Measurements from ENCODE around the gene RGS6.

RGS6 gene

DNA sequence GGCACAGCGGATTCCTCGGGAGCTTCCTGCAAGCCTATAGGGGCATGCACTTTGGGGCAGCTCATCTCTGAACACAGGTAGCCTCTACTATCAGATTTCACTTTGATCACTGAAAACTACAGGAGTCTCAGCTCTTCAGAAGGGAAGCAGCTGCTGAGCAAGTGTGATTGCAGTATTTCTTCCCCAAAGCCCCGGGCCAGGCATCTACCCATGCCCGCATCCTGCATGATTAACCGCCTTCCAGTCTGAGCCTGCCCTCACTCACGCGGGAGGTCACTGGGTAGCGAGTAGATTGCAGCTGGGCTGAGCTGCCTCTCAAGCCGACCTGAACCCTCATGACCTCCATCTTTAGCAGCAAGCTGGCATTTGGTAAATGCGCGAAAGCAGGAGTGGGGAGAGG is 627.0 kb downstream of the RGS6 start:
- DNase-seq, result no peak

DNA sequence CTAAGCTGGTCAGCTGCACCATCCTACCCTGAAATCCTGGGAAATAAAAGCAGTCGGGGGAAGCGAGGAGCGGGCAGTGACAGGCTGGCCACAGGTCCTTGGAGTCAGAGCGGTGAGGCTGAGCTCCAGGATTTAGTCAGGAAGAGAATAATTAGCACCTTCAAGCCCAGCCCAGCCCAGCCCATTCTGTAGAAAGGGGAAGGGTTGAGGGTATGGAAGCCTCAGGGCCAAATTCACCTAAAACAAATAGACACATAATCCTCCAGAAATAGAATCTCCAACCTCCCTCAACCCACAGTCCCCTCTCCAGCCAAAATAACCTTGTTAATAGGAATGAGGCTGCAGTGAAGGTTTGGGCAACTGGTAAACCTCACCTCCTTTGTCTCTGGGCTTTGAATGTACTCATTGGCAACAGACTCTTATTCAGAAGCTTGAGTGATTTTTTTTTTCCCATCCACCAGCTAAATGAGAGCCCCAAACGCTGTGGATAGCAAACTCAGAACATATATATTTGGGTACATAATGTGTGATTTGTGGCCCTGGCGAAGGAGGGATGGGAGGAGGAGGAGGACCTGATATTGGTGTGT is 627.5 kb downstream of the RGS6 start:
- no peak for DNase-seq

DNA sequence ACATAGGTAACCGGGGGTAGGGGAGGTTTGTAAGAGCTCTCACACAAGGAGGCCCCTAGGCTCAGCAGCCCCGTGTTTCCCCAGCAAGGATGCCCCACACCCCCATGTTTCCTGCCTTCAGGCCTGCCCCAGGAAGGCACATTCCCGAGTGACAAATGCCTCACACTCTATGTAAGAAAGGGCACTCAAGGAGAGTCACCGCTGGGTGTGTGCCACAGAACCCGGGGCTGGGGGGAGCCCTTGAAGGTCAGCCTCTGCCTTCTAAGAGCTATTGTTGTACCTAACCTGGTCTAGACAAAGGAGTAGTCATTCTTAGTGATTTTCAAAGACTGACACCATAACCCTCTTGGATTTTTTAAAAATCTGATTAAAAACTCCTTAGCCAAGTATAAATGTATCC is 628.1 kb downstream of the RGS6 start:
- no peak for DNase-seq

DNA sequence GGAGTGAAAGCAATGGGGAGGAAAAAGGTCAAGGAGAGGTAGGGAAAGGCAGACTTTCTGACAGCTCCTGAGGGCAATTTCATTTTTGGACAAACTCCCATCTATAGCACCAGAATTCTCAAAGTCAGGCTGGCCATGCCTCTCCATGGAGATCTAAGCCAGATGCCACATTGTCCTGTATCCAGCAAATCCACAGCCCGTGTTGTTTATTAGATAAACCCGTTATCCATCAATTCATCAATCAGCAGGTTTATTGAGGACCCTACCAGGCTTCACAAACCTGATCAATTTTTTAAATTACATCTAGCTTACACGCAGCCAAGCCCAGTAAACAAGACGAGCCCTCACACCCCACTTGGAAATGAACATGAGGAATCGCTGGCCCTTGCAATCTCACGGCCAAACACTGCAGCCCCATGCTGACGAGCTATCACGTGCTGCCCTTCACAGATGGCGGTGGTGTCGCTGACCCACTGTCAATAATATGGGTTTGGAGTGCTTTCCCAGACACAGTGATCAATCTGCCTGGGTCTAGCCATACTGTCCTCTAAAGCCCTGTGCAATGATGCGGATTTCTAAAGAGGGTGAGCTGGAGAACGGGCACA is 628.8 kb downstream of the RGS6 start:
- no peak for DNase-seq

DNA sequence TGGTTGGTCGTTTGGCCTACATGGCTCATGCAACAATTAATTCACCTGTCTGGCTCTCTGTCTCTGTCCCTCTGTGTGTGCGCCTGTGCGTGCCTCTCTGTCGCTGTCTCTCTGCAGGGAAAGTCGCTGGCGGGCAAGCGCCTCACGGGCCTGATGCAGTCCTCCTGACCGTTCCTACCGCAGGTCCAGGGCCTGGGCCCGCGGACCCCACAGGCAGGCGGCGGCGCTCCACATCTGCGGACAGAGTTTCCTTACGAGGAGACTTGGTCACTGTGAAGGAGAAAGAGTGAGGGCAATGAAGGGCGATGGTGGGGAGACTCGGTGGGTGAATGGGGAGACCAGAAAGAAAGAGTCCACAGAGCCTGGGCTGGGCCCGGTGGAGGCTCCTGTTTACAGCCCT is 630.1 kb downstream of the RGS6 start:
- DNase-seq, result no peak

DNA sequence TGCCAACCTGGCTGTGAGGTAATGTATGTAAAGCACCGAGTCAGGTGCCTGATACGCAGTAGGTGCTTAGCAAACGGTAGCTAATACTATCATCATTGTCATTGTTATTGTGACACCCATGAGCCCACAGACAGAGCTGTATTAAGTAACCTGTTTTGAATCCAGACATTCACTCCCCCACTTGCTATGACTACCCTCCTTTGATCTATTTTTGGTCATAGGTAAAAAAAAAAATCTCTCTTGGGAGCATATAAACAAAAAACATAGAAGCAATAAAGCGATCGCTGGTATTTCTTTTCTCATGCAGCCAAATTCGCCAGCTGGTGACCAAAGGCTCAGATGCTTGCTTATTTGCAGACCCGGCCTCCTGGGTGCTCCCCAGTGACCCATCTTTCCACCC is 631.4 kb downstream of the RGS6 start:
- DNase-seq, result no peak

DNA sequence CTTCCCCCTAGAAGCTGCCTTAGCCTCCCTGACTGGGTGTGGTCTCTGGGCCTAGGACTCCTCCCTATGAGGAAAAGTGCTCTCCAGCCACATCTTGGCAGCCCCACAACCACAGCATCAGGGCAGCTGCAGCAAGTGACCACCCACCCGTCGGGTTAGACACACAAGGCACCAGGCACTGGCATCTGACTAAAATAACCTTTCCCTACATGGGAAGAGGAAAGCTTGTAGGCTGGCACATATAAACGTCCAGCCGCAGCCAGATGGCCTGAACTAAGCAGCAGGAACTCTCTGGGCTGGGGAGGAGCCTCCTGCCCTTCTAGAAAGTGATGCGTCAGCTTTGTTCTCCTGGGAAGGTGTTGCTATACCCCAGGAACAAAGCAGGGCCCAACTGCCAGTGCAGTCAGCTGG is 632.9 kb downstream of the RGS6 start:
- no peak for DNase-seq

DNA sequence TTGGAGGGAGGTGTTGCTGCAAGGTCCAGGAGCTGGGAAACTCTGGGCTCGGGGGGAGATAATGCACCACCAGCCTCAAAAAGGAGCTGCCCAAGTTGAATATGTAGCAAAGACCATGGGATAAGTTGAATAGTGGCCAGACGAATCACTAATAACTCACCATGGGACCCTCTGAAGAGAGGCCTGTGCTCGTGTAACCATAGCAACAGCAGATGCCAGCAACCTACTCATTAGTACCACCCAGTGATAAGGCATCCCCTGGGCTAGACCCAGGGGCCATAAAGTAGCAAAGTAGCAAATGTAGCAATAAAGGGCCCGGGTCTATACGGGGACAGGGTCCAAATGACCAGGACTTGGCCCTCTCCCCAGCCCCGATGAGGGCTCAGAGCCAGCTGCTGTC is 633.7 kb downstream of the RGS6 start:
- DNase-seq, result no peak

DNA sequence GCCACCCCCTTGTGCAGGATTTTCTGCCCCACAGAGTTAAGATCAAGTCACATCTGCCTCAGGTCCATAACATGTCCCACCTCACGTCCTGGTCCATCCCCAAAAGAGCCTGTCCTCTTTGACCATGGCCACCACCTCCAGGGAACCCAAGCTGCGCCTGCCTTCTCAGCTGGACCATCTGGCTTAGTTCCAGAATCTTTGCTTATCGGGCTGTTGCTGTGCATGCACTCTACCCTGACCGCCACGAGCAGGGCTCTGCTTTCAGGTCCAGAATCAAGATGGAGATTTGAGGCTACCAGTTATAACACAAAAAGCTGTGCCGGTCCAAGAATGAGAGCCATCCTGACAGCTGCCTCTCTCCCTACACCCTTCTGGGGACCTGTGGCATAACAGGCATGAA is 635.0 kb downstream of the RGS6 start:
- DNase-seq, result no peak

DNA sequence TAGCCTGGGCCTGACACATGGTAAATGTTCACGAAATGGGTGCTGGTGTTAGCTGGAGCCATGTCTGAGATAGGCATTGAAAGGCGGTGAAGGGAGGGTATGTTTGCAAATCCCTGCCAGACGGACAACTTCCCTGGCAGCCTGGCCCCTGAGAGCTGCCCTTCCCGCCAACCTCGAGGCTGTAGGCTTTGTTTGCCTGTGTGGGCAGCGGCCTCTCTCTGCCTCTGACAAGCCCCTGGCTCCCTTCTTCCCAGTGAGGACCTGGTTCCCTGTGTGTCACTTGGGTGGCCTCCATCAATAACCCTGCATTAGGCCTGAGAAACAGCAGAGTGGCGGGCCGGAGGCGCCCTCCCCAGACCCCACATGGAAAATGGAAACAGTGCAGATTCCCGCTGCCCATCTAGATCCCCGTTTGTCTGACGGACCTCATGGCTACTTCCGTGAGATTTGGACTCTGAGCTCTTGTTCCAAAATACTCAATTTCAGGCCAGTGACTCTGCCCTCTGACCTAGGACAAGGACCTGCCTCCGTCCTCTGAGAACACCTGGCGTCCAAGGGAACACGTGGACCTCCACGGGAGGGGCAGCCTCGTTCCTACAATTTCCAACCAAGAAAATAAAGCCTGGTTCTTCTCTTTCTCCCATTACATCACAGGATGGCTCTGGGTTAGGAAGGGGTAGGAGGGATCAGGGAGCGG is 636.2 kb downstream of the RGS6 start:
- no peak for DNase-seq

DNA sequence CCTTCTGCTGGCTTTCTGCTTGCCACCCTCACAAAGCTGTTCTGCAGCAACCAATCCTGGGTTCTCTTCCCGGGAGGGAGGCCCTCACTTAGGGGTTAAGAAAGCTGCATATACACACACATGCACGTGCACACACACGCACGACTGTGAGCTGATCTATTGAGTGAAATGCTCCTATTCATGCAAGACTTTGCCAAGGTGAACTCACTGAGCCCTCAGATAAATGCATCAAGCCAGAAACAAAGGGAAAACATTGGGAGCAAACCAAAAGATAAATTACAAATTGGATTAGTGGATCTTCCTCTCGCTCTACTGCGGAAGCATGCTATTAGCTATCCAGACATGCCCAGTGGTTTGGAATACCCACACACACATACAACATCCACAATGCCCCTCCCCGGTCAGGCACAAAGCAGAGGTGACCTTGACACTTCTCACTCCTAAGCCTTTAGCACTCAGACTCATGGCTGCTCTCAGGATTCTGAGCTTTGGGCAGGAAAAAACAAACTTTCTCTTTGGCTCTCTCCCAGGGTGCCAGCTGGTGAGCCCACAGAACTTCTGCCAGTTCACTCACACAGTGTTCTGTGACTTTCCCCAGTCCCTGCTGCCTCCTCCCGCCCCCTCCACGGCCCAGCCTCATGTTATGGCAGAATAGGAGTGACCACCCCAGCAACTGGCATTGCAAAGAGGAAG is 641.6 kb downstream of the RGS6 start:
- DNase-seq, result no peak

DNA sequence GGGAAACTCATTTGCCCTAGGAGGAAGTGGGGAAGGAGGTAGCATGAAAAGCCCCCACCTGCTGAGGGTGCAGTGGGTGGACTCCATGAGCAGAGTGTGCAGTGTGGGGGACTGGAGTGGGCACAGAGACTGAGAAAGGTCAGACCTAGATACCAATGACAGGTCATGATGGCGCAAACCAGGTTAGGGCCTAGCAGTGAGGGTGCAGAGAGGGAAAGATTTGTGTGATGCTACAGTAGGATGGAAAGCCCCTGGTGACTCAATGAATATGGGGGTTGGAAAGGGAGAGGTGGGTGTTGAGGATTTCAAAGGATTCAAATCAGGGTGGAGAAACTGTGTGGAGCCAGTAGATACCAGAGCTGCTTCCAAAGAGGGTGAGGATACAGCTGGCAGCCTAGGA is 642.5 kb downstream of the RGS6 start:
- DNase-seq, result no peak

DNA sequence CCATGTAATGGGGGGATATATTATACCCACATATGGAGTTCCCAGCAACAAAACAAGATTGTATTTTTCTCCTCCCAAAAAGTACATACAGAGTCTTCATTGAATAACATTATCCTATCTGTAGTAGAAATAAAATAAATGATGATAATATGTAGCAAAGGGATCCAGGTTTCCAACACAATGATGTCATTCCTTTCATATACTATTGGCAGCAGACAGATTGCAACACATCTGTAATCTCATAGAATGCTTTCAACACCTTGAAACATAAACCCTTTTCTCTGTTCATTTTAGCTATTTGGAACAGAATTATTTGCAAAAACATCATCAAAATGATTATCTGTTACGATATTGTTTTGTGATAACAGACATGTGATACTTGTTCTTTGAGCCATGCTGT is 644.0 kb downstream of the RGS6 start:
- no peak for DNase-seq

DNA sequence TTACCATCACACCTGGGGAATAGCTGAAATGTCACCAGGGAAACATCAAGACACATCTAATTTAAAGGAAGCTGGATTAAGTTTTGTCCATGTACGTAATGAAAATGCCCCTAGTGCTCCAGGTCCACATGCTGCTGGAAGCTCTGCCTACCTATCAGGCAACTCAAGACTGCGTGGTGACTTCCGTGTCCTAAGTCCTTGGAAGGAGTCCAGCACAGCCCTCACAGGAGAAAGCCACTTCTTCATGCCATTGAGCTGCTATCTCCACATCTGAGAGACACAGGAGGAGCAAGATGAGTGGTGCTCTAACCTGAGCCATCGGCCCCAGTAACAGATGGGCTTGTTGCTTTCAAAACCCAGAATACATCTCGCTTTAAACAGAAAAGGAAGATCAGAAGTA is 645.3 kb downstream of the RGS6 start:
- no peak for DNase-seq

DNA sequence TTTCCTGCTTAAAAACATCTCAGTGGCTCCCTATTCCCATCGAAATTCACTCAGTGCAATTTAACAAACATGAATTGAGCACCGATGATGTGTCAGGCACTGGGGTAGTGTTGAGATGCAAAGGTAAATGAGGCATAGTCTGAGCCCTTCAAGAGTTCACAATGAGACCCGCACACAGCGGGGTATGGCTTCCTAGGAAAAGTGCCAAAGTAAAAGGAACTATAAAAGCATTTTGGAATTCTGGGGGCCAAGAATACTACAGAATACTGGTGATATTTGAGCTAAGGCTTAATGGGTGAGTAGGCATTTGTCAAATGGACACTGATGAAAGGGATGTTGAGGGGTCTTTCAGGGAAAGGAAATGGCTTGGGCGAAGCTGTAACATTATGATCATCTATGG is 646.3 kb downstream of the RGS6 start:
- no peak for DNase-seq

DNA sequence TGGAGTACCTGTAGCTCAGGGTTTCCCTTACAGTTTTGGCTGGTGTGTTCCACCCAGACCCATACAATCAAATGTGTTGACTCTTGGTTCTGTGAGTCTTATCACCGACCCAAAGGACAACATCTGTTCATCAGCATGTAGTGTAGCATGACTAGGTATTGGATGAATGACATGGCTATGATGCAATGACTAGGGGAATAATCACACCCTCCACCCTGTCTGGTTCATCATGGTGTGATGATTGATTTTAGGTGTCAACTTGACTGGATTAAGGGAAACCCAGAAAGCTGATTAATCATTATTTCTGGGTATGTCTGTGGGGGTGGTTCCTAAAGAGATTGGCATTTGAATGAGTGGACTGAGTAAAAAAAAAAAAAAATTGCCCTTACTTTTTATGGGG is 650.4 kb downstream of the RGS6 start:
- no peak for DNase-seq

DNA sequence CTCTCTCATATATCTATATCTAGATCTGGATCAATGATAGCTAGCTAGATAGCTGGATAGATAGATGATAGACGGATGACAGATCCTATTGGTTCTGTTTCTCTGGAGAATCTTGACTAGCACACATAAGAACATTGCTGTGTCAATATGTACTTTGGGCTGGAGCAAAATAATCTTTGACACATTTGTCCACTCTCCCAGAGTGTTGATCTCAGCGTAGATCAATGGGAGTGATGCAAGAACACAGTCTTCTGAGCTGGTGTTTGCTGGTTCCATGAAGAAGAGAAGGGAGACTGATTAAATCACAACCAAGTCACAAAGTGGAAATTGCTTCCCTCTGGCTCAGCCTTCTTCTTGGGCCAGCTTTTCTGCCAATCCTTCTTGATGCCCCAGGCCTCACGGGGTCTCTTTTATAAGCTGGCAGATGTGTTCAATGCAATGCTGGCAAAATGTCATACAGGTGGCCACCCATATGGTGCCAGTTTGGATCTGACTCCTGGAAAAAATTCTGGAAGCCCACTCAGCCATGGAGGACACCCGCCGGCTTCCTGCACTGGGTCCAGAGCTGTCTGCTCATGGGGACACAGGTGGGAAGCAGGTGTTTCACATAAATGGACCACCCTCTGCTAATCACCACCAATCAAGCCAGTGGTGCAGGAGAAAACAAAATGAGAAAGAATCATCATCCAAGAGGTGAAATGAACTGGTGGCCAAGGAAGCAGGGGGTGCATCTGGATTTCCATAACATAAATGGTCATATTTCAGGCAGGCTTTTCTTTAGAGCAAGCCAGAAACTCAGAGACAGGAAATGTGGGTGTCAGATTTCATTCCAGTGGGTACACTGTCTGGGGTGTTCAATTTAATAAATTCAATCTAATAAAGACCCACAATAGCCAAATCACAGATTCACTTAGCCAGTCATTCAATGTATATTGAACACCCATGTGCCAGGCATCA is 651.4 kb downstream of the RGS6 start:
- no peak for DNase-seq

DNA sequence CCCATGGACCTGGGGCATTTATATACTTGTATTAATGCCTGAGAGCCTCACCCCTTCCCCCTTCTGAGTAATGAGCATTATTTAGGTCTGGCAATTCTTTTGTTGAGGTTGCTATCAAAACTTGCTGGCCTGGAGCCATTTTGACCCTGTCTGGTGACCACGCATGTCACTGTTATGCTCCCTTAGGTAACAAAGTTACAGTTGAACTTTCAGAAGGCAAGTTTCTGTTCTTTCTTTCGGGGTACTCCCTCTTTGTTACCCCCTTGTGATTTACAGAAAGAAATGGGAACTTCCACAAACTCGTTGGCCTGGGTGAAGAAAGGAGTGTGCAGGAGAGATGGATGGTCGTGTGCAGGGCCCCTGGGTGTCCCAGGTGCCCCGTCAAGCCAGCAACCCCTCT is 656.3 kb downstream of the RGS6 start:
- no peak for DNase-seq

DNA sequence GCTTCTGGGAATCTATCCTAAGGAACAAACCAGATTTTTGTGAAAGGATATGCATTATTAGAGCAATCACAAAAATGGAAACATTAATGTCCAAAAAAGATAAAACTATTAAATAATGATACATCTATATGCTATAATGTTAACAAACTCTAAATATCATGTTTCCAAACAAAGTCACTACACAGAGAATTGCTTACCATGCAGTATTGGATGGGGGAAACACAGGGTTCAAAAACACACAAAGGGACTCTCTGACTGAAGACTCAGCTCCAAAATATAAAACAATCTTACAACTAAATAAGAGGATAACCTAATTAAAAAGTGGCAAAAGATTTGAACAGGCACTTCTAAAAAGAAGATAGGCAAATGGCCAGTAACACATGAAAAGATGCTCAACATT is 657.4 kb downstream of the RGS6 start:
- no peak for DNase-seq

DNA sequence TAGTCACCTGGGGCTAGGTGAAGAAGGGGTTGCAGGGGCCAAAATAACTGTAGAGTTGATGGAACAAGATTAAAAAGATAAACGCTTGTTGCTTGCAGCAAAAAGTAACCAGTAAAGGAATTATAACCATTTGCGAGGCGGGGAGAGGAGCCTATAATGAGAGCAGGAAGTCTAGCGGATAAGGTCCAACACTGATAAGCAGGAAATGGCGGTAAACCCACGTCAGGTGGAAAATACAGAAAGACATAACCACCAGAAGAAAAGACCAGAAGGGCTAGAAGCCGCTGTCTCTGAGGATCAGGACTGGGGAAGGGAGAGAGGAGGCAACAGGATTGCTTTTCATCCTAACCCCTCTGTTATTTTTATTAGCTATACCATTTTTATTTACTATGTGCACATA is 658.3 kb downstream of the RGS6 start:
- no peak for DNase-seq

DNA sequence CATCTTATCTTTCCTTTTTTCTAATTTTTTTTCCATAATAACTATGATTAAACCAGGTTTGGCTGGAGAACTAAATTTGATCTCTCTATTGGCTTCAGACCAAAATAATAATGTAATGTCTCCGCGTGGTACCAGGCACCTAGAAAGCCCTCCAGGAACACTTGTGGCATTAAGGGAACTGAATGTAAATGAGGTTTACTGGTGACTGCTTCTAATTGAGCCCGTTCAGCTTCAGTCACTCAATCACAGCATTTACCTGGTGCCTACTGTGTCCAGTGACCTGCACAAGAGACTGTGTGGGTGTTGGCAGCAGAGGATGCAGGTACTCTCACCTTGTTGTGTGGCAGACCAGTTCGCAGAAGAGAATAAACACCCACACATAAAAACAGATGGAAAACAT is 659.2 kb downstream of the RGS6 start:
- DNase-seq, result no peak

DNA sequence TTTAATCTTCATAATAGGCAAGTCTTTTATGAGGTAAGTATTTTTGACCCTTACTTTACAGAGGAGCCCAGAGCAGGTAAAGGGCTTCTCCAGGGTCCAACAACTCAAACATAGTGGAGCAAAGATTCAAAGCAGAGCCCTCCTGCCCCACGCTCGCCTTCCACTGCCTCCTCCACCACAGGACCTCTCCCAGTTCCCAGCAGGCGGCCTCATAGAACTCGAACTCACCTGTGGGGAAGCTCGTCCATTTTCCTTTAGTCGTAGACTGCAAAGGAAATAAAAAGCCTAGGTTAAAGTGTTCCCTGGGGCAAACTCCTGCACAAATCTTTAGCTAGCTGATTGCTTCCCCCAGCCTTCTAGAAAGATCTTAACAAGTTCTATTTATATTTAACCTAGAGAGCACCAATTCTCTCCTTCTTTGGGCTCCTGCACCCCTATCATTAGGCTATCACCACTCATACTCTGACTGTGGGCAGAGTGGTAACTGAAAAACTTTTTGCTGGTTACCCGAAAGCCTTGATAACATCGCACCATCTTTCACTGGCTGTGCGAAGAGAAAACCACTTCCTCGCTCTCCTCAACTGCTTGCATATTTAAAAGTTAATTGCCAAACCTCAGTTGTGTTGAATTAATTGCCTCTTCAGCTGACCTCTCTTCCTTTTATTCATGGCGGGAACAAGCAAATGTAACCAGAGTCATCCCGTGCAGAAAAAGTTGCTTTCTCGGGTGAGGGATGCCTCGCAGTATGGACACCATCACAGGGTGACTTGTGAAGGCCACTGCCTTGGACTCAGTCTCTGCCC is 662.1 kb downstream of the RGS6 start:
- no peak for DNase-seq
